ENCODE measurements around the gene RBFOX1. TPM values are rescaled to one million over a fixed set of nuclear protein-coding genes. Genes with fewer than 3 reads are reported as not detected.

The RBFOX1 gene
- total RNA-seq, 4 donors from 2014 or later, result 0.40 to 0.98 TPM; not detected in 2

- intact Hi-C loops (cut with DNase I), result no loop called here
- Histone ChIP-seq H3K4me3 (replicated peaks in 1 of 3) (no peak overlapping the region), H3K27me3 (no peaks in the 10 kb centered on the region), H3K9me3 (no peaks in the 10 kb centered on the region), H3K27ac (no peak overlapping the region), H3K36me3 (no peaks in the 10 kb centered on the region), H3K4me1 (no peaks in the 10 kb centered on the region)
- WGBS, 2 donors, result 73 to 86% methylated on average over 11 of the region's 11 CpGs
- TF ChIP-seq POLR2A (IDR thresholded peaks at IDR 0.05) (no peak), CTCF (IDR thresholded peaks at IDR 0.05) (no peak)
- no peak for DNase-seq
These were observed 19.2 kb downstream of the RBFOX1 start for GRCh38 chr16:7351610-7352510.

- intact Hi-C loops (cut with DNase I), result no loop called here
- Histone ChIP-seq H3K4me3 (replicated peaks in 1 of 3) (no peak overlapping the region), H3K4me1 (no peaks in the 10 kb centered on the region), H3K27me3 (no peaks in the 10 kb centered on the region), H3K36me3 (no peaks in the 10 kb centered on the region), H3K27ac (no peak overlapping the region), H3K9me3 (no peaks in the 10 kb centered on the region)
- WGBS, 2 donors, result 81 to 86% methylated on average over 5 of the region's 5 CpGs
- DNase-seq, result no peak
- TF ChIP-seq CTCF (IDR thresholded peaks at IDR 0.05) (no peak), POLR2A (IDR thresholded peaks at IDR 0.05) (no peak)
These were observed 23.1 kb downstream of the RBFOX1 start for GRCh38 chr16:7355758-7356157.

- Histone ChIP-seq H3K9me3 (no peaks in the 10 kb centered on the region), H3K4me3 (replicated peaks in 1 of 3) (no peak overlapping the region), H3K27ac (no peak overlapping the region), H3K27me3 (no peaks in the 10 kb centered on the region), H3K4me1 (no peaks in the 10 kb centered on the region), H3K36me3 (no peaks in the 10 kb centered on the region)
- intact Hi-C loops (cut with DNase I), result no loop called here
- TF ChIP-seq CTCF (IDR thresholded peaks at IDR 0.05) (no peak), POLR2A (IDR thresholded peaks at IDR 0.05) (no peak)
- WGBS, 2 donors, result 77 to 82% methylated on average over 10 of the region's 10 CpGs
- DNase-seq, result no peak
These were observed 28.9 kb downstream of the RBFOX1 start for GRCh38 chr16:7361416-7362129.

GRCh38 chr16:7362231-7362630 lies 29.6 kb downstream of the RBFOX1 start:
- intact Hi-C loops (cut with DNase I), result no loop called here
- H3K4me3 ChIP-seq (replicated peaks in 1 of 3), result no peak overlapping the region
- no peak overlapping the region for H3K27ac ChIP-seq
- H3K9me3 ChIP-seq, result no peaks in the 10 kb centered on the region
- H3K36me3 ChIP-seq, result no peaks in the 10 kb centered on the region
- WGBS, 2 donors, result 94 to 95% methylated on average over 6 of the region's 6 CpGs
- H3K27me3 ChIP-seq, result no peaks in the 10 kb centered on the region
- no peaks in the 10 kb centered on the region for H3K4me1 ChIP-seq
- DNase-seq, result no peak
- TF ChIP-seq POLR2A (IDR thresholded peaks at IDR 0.05) (no peak), CTCF (IDR thresholded peaks at IDR 0.05) (no peak)
